COR-L47 (cell line): ENCODE results near the gene ZNF492.
"Not testable (repeated sequence)": the region's sequence is repeated elsewhere in the genome, so short reads cannot be mapped to it uniquely, and the experiment has no call there.

ENCODE experiments used
- DNase-seq: peaks from one replicate; lab custom pipeline; 2025; lab: John Stamatoyannopoulos, UW

Gene ZNF492

DNA sequence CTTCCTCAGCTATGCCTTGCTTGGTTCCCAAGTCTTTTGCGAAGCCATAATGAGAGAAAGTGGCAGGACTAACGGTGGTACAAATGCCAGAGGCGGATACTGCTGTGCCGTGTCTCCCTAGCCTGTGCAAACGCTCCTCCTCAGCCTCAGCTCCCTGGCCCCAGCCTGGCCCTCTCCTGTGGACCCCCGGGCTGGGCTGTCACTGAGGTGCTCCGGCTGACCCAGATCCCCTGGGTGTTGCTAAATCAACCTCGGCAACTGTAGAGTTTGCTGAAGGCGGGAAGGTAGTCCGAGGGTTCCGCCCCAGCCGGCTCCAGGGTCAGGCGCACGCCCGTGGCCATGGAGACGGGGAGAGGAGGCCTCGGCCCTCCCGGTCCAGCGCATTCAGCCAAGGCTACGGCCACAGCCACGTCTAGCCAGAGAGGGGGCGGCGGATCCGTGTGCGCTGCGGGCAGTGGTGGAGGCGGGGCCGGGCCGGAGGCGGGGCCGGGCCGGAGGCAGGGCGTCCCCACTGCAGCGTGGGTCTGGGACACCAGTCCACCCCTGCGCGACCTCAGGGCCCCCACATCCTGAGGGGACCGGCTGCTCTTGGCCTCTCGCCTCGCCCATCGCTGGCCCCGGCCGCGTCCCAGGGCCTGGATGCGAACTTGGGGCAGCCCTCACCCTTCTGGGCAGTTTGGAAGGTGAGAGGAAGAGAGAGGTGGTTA, 16.4 kb upstream of the ZNF492 start:
- DNase-seq: no peak

DNA sequence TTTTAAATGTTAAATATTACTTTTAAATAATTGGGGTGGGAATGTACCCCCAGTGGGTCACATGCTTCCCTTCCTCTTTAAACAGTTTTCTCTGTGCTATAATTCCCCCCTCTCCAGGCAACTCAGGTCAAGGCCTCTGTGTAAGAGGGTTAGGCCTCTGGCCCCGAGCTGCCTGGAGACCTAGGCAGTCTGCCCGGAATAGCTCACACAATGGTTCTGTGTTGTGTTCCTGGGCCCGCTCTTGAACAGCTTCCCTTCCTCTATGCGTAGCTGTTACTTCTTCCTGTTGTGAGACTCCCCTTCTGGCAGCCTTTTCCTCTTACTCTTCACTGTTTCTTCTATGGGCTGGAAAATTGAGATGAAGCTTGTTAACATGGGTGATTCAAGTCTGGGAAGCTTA, 14.8 kb upstream of the ZNF492 start:
- no peak for DNase-seq

DNA sequence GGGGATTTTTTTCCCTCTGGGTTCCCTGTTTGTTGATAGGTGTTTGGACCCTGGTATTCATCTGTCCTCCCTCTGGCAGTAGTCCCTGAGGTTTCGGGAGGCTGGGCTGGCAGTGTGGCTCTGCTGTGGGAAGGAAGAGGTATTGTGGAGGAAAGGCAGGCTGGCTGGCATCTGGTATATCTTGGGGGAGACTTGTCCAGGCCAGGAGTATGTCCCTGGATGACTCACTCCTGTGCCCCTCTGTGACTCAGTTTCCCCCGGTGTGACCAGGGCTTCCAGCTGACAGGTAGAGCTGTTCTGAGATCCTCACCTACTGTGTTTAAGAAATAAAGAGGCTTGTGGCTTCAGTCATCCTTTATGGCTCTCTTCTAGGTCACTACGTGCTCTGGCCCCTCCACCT, 14.2 kb upstream of the ZNF492 start:
- DNase-seq: no peak

GRCh38 chr19:22620401-22620800, 13.7 kb upstream of the ZNF492 start:
- no peak for DNase-seq

DNA sequence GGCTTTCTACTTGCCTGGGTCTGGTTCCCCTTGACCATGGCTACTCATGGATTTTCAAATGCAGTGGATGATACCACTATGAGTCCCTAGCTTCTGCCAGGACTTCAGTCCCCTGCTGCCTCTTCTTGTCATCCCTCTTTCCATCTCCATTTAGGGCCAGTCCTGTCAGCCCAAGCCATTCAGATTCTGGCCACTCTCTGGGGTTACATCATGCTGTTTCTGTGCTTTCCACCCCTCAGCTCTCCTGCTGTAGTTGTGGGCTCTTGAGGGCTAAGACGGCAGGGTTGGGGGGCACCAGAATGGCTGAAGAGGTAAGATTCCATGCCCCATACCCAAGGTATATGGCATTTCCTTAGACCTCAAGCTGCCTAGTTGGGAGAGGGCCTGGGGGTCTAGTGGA, 13.2 kb upstream of the ZNF492 start:
- DNase-seq: no peak

DNA sequence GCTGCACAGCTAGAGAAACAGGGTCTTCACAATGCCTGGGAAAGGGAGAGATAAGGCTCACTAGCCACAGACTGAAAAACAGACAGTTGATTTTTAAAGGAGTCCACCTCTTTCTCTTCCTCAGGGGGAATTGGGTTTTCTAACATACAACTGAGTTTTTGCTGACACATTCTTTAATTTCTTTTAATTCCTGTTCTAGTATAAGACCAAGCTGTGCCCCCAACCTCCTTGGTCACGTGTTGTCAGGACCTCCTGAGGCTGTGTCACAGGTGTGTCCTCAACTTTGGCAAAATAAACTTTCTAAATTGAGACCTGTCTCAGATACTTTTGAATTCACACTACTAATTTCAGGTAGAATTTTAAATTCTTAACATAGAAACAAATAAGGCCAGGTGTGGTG, 12.1 kb upstream of the ZNF492 start:
- DNase-seq: no peak

- no peak for DNase-seq
Measured at GRCh38 chr19:22622901-22623840, 11.0 kb upstream of the ZNF492 start.

GRCh38 chr19:22623841-22624221, 10.3 kb upstream of the ZNF492 start:
- no peak for DNase-seq

DNA sequence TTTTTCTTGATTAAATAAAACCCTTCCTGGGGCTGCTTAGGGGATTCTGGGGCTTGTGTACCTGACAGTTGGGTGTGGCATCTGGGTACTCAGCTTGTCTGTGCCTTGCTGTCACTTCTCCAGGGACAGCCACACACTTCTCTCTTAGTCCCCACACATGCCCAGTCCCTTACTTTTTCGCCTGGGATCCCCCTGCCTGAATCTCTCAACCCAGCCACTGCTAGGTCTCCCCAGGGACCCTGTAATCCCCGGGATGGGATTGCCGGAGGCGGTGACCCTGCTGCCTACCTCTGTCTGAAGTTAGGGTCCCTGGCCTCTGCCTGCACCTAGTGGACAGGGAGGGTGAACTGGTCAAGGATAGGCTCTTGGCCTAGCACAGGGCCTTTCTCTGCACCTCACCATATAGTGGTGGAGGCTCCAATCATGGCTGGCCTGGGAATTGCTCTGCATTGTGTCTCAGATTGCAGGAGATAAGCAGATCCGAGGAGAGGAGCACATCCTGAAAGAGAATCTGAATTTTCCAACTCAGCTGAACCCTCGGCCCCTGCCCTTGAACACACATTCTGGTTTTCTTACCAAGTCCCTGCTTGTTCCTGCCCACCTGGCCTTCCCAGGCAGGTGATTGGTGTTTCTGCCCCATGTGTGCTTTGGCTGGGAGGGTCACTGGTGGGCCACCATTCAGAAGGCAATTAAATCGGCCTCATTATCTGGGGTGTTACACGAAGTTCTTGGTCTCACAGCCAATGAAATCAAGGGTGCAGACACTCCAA, 8.7 kb upstream of the ZNF492 start:
- DNase-seq: no peak

DNA sequence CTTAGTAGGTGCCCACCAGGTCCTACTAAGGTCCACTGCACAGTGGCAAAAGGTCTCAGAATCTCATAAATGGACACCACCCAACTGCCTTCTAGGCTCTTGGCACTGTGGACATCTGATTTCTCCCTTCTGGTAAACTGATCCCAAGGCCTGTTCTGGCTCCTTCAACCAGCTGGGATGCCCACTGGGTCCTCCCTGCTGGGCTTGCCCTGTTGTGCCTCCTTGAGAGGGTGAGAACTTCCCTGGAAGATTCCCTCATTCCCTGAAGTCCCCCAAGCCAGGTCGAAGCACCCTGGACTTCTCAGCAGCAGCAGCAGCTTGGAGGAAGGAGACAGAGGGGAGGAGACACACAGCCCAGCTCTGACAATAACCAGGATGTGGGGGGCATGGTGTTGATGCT, 6.6 kb upstream of the ZNF492 start:
- DNase-seq: no peak

- DNase-seq: no peak
Measured at GRCh38 chr19:22628401-22628800, 5.7 kb upstream of the ZNF492 start.

- DNase-seq: no peak
Measured at GRCh38 chr19:22634450-22634827, 315 bp downstream of the ZNF492 start.

GRCh38 chr19:22685493-22685892, 51.4 kb downstream of the ZNF492 start:
- DNase-seq: not testable (repeated sequence)

GRCh38 chr19:22702661-22703060, 68.5 kb downstream of the ZNF492 start:
- not testable (repeated sequence) for DNase-seq

GRCh38 chr19:22703096-22703495, 69.0 kb downstream of the ZNF492 start:
- DNase-seq: not testable (repeated sequence)

DNA sequence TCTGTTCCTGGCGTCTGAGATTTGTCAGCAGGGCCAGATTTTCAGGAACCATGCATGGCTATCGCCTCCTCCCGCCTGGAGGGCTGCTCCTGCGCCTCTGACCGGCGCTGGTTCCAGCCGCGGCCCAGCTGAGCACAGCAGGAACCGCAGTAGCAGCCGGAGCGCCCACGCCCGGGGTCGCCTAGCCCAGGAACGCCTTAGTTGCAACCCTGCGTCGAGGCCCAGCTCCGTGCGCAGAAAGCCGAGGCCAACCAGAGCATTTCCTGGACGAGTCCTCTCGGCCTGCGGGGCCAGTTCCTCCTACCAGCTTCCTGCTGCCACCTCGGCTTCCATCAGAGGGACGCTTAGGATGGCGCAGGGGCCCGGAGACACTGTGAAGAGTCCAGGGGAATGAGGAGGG, 74.9 kb downstream of the ZNF492 start:
- DNase-seq: no peak
